Measurements from ENCODE around the gene ZNF280D. TPM values are rescaled to one million over a fixed set of nuclear protein-coding genes. Genes with fewer than 3 reads are reported as not detected.

ZNF280D gene
- total RNA-seq, 1 donor from 2014 or later, result 18.0 TPM

GRCh38 chr15:56639631-56640030 is 93.7 kb downstream of the ZNF280D start:
- Mint-ChIP-seq H3K4me3 (no peak overlapping the region), H3K9me3 (no peaks in the 10 kb centered on the region), H3K27me3 (no peaks in the 10 kb centered on the region), H3K4me1 (ENCODE audit: unreplicated experiment) (no peaks in the 10 kb centered on the region), H3K27ac (no peak overlapping the region), H3K36me3 (no peaks in the 10 kb centered on the region)
- no peak for DNase-seq (ENCODE audit: extremely low spot score, unreplicated experiment)
- no peak for TF ChIP-seq CTCF (conservative IDR thresholded peaks at IDR 0.05)

GRCh38 chr15:56631765-56632164 is 101.5 kb downstream of the ZNF280D start:
- no peak for TF ChIP-seq CTCF (conservative IDR thresholded peaks at IDR 0.05)
- H3K9me3 Mint-ChIP-seq, result no peaks in the 10 kb centered on the region
- H3K4me1 Mint-ChIP-seq (ENCODE audit: unreplicated experiment), result no peaks in the 10 kb centered on the region
- no peak overlapping the region for H3K4me3 Mint-ChIP-seq
- DNase-seq (ENCODE audit: extremely low spot score, unreplicated experiment), result no peak
- no peaks in the 10 kb centered on the region for H3K27me3 Mint-ChIP-seq
- no peak overlapping the region for H3K27ac Mint-ChIP-seq
- H3K36me3 Mint-ChIP-seq, result no peaks in the 10 kb centered on the region

GRCh38 chr15:56628893-56629532 is 104.3 kb downstream of the ZNF280D start:
- TF ChIP-seq CTCF (conservative IDR thresholded peaks at IDR 0.05), result no peak
- no peaks in the 10 kb centered on the region for H3K9me3 Mint-ChIP-seq
- H3K36me3 Mint-ChIP-seq, result no peaks in the 10 kb centered on the region
- H3K27me3 Mint-ChIP-seq, result no peaks in the 10 kb centered on the region
- no peak for DNase-seq (ENCODE audit: extremely low spot score, unreplicated experiment)
- H3K4me1 Mint-ChIP-seq (ENCODE audit: unreplicated experiment), result no peaks in the 10 kb centered on the region
- H3K27ac Mint-ChIP-seq, result no peak overlapping the region
- no peak overlapping the region for H3K4me3 Mint-ChIP-seq

- no peak for DNase-seq (ENCODE audit: extremely low spot score, unreplicated experiment)
- no peaks in the 10 kb centered on the region for H3K27me3 Mint-ChIP-seq
Observed at GRCh38 chr15:56619887-56620286, 113.4 kb downstream of the ZNF280D start.

GRCh38 chr15:56617628-56618027 is 115.7 kb downstream of the ZNF280D start:
- H3K9me3 Mint-ChIP-seq, result no peaks in the 10 kb centered on the region
- DNase-seq (ENCODE audit: extremely low spot score, unreplicated experiment), result no peak
- no peak for TF ChIP-seq CTCF (conservative IDR thresholded peaks at IDR 0.05)
- no peaks in the 10 kb centered on the region for H3K27me3 Mint-ChIP-seq
- H3K27ac Mint-ChIP-seq, result no peak overlapping the region
- H3K4me1 Mint-ChIP-seq (ENCODE audit: unreplicated experiment), result no peaks in the 10 kb centered on the region
- H3K4me3 Mint-ChIP-seq, result no peak overlapping the region
- no peaks in the 10 kb centered on the region for H3K36me3 Mint-ChIP-seq

More at GRCh38 chr15:56619887-56620286, 113.4 kb downstream of the ZNF280D start:
- H3K36me3 Mint-ChIP-seq, result no peaks in the 10 kb centered on the region
- H3K27ac Mint-ChIP-seq, result no peak overlapping the region
- no peak overlapping the region for H3K4me3 Mint-ChIP-seq
- no peaks in the 10 kb centered on the region for H3K9me3 Mint-ChIP-seq
- TF ChIP-seq CTCF (conservative IDR thresholded peaks at IDR 0.05), result no peak
- no peaks in the 10 kb centered on the region for H3K4me1 Mint-ChIP-seq (ENCODE audit: unreplicated experiment)
